ENCODE data around the gene PPIE.

PPIE gene

GRCh38 chr1:39700348-39700747 is 38.3 kb upstream of the PPIE start:
- no peak for TF ChIP-seq CTCF (IDR thresholded peaks at IDR 0.05; ENCODE audit: low read depth, low read length)
- no peak overlapping the region for H3K4me3 ChIP-seq (replicated peaks in 1 of 2; ENCODE audit: low read depth in 2 of 2, low read length in 2 of 2)
- no peak for DNase-seq (ENCODE audit: low read depth in 2 of 2)

- no peak for TF ChIP-seq CTCF (IDR thresholded peaks at IDR 0.05; ENCODE audit: low read depth, low read length)
- DNase-seq (ENCODE audit: low read depth in 2 of 2): peak; percentile 52 to 93
- peak overlapping the region; percentile 10 to 33 for H3K4me3 ChIP-seq (replicated peaks in 1 of 2; ENCODE audit: low read depth in 2 of 2, low read length in 2 of 2)
Observed at GRCh38 chr1:39701049-39701439, 37.6 kb upstream of the PPIE start.

- DNase-seq (ENCODE audit: low read depth in 2 of 2): no peak
- H3K4me3 ChIP-seq (replicated peaks in 1 of 2; ENCODE audit: low read depth in 2 of 2, low read length in 2 of 2): no peak overlapping the region
- no peak for TF ChIP-seq CTCF (IDR thresholded peaks at IDR 0.05; ENCODE audit: low read depth, low read length)
Observed at GRCh38 chr1:39704757-39705156, 33.9 kb upstream of the PPIE start.

GRCh38 chr1:39707506-39707905 is 31.2 kb upstream of the PPIE start:
- no peak overlapping the region for H3K4me3 ChIP-seq (replicated peaks in 1 of 2; ENCODE audit: low read depth in 2 of 2, low read length in 2 of 2)
- no peak for TF ChIP-seq CTCF (IDR thresholded peaks at IDR 0.05; ENCODE audit: low read depth, low read length)
- DNase-seq (ENCODE audit: low read depth in 2 of 2): no peak

- H3K4me3 ChIP-seq (replicated peaks in 1 of 2; ENCODE audit: low read depth in 2 of 2, low read length in 2 of 2): no peak overlapping the region
- no peak for TF ChIP-seq CTCF (IDR thresholded peaks at IDR 0.05; ENCODE audit: low read depth, low read length)
- DNase-seq (ENCODE audit: low read depth in 2 of 2): peak; percentile 17 to 78
Observed at GRCh38 chr1:39711104-39711965, 27.3 kb upstream of the PPIE start.

- TF ChIP-seq CTCF (IDR thresholded peaks at IDR 0.05; ENCODE audit: low read depth, low read length): no peak
- DNase-seq (ENCODE audit: low read depth in 2 of 2): no peak
- no peak overlapping the region for H3K4me3 ChIP-seq (replicated peaks in 1 of 2; ENCODE audit: low read depth in 2 of 2, low read length in 2 of 2)
Observed at GRCh38 chr1:39711966-39712340, 26.7 kb upstream of the PPIE start.

- DNase-seq (ENCODE audit: low read depth in 2 of 2): no peak
- no peak overlapping the region for H3K4me3 ChIP-seq (replicated peaks in 1 of 2; ENCODE audit: low read depth in 2 of 2, low read length in 2 of 2)
- no peak for TF ChIP-seq CTCF (IDR thresholded peaks at IDR 0.05; ENCODE audit: low read depth, low read length)
Observed at GRCh38 chr1:39713557-39713956, 25.1 kb upstream of the PPIE start.

Measured in cardiac fibroblast (primary cell).